Mucosa of rectum (tissue), 2 donors: ENCODE data around the gene SLC24A4.

ENCODE experiments used
- H3K27ac ChIP-seq, 2 donors: one replicate each; pipeline ENCODE4 v1.7.0; 2013; ENCODE audit warnings: inconsistent platforms in 2 of 2, low read depth in 2 of 2, low read length in 2 of 2
- H3K27me3 ChIP-seq, 2 donors: one replicate each; pipeline ENCODE4 v1.7.0; 2013; ENCODE audit warnings: low read length in 2 of 2; ENCODE audit not compliant: control insufficient read depth in 2 of 2, insufficient read depth in 2 of 2
- H3K36me3 ChIP-seq, 2 donors: one replicate each; pipeline ENCODE4 v1.7.0; 2013; ENCODE audit warnings: low read length in 2 of 2; ENCODE audit not compliant: control insufficient read depth in 2 of 2, insufficient read depth in 2 of 2
- H3K4me1 ChIP-seq, 2 donors: one replicate each; pipeline ENCODE4 v1.7.0; 2013; ENCODE audit warnings: low read length in 2 of 2, mild to moderate bottlenecking in 1 of 2; ENCODE audit not compliant: control insufficient read depth in 2 of 2, insufficient read depth in 2 of 2
- H3K4me3 ChIP-seq, 2 donors: one replicate each; pipeline ENCODE4 v1.7.0; 2013; ENCODE audit warnings: low read length in 2 of 2
- H3K9ac ChIP-seq, 2 donors: one replicate each; pipeline ENCODE4 v1.7.0; 2013; ENCODE audit warnings: low read length in 2 of 2, low read depth in 1 of 2, mild to moderate bottlenecking in 1 of 2
- H3K9me3 ChIP-seq, 2 donors: one replicate each; pipeline ENCODE4 v1.7.0; 2013; ENCODE audit warnings: low read length in 2 of 2; ENCODE audit not compliant: control insufficient read depth in 2 of 2
- donor health status: healthy.
- donor health status: Normal muscosa, but diverticular disease.

SLC24A4 gene

DNA sequence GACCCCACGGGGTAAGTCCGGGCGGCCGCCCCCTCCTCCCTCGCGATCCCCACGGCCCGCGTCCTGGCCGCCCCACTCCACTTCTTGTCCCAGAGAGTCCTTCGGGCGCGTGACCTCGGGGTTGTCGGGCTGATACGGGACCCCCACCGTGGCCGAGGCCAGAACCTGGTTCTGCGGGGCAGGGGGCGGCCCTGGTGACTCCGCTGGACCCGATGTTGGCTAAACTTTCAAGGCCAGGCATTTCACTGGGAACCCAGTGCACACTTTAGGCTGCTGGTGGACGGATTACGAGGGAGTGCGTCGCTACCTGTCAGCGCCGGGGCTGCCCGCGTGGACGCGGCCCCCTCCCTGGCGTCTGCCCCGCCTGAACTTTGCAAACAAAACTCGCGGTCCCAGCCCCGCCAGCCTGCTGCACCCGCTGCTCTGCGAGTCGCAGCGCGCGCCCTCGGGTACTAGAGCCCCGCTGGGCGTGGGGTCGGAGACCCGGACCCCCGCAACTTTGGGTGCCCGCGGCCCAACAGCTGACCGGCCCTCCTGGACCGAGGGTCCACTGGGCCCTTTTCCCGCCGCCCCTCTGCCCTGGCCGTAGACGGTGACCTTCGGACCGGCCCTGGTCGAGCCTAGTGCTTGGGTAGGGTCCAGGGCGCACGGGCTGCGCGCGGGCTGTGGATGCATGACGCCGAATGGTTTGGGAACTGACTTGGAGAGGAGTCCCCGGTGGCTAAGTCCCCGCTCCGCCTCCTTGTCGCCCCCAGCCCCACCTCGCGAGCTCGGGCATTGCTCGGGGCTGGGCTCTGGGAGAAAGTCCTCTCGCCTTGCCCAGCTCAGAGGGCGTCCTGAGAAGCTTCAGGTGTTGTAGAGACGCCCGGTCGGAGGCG, 191.2 kb downstream of the SLC24A4 start:
- no peaks in the 10 kb centered on the region for H3K9me3 ChIP-seq

DNA sequence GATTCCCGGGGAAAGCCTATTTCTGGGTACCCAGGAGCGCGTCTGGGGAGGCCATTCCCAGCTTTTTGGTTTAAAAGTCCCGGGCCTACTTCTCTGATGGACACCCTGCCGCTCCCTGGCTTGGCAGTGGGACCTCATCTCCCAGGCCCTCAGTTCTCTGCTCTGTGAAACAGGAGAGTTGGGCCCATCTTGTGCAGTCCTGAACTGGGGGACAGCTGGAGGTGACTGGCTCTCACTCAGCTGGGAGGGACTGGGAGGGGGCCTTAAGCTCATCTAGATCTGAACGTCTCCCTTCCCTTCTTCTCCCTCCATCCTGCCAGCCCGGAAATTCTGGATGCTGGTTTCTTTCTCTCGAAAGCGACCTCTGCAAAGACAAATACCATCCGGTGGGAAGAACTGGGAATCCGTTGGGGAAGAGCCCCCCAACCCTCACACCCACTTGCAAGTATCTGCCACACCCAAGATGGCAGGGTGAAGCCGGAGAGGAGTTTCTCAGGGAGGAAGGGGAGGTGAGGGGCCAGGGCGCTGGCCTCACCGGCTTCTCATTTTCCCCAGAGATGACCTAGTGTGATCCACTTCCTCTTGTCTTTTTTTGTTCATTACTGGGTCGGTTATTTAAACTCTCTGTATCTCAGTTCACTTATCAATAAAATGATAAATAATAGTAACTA, 192.0 kb downstream of the SLC24A4 start:
- peak overlapping the region; percentile 73 to 82 for H3K4me3 ChIP-seq
- H3K36me3 ChIP-seq: no peaks in the 10 kb centered on the region
- peaks cover 14 to 21% of the 10 kb centered on the region in 2 donors for H3K4me1 ChIP-seq
- peak overlapping the region; percentile 70 to 71 for H3K9ac ChIP-seq
- no peaks in the 10 kb centered on the region for H3K27me3 ChIP-seq
- peak overlapping the region; percentile 49 to 83 for H3K27ac ChIP-seq
- no peaks in the 10 kb centered on the region for H3K9me3 ChIP-seq

More for the DNA sequence above, 191.2 kb downstream of the SLC24A4 start:
- no peaks in the 10 kb centered on the region for H3K36me3 ChIP-seq
- peak overlapping the region; percentile 73 to 82 for H3K4me3 ChIP-seq
- H3K27ac ChIP-seq: peak overlapping the region; percentile 49 to 83
- H3K27me3 ChIP-seq: no peaks in the 10 kb centered on the region
- H3K4me1 ChIP-seq: peaks cover 14 to 21% of the 10 kb centered on the region in 2 donors
- peak overlapping the region; percentile 71 to 84 for H3K9ac ChIP-seq

GRCh38 chr14:92515546-92516343, 192.8 kb downstream of the SLC24A4 start:
- no peaks in the 10 kb centered on the region for H3K9me3 ChIP-seq
- H3K27me3 ChIP-seq: no peaks in the 10 kb centered on the region
- no peaks in the 10 kb centered on the region for H3K36me3 ChIP-seq
- peak overlapping the region in 1 of 2 donors; percentile 43 for H3K27ac ChIP-seq
- H3K9ac ChIP-seq: no peak overlapping the region
- peaks cover 14 to 21% of the 10 kb centered on the region in 2 donors for H3K4me1 ChIP-seq
- H3K4me3 ChIP-seq: peak overlapping the region in 1 of 2 donors; percentile 82

DNA sequence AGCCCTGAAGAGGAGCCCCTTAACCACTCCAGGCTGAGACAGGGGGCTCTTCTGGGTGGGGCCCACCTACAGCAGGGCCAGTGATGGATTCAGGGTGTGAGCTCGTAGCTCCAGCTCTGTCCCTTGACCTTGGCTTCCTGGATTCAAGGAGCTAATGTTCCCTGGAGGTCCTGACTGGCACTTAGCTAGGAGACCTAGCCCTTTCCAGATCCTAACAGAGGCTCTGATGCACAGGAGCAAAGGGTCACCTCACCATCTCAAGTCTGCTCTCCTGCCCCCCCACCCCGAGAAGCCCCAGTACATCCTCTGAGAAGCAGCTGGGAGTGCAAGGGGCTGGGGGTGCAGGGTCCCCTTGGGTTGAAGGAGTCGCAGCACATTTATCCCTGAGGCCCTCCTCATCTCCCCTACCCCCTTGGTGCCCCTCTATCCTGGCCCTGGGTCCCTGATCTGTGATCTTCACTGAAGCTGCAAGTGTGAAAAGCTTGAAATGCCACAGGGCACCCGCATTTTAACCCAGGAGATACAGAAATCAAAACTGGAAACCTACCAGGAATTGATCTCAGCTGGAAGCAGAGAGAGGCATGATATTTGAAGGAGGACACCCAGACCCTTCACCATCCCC, 193.5 kb downstream of the SLC24A4 start:
- Histone ChIP-seq H3K4me3 (no peak overlapping the region), H3K27me3 (no peaks in the 10 kb centered on the region), H3K4me1 (peaks cover 14 to 16% of the 10 kb centered on the region in 2 donors), H3K9ac (no peak overlapping the region), H3K9me3 (no peaks in the 10 kb centered on the region), H3K36me3 (no peaks in the 10 kb centered on the region), H3K27ac (peak overlapping the region in 1 of 2 donors; percentile 7)

DNA sequence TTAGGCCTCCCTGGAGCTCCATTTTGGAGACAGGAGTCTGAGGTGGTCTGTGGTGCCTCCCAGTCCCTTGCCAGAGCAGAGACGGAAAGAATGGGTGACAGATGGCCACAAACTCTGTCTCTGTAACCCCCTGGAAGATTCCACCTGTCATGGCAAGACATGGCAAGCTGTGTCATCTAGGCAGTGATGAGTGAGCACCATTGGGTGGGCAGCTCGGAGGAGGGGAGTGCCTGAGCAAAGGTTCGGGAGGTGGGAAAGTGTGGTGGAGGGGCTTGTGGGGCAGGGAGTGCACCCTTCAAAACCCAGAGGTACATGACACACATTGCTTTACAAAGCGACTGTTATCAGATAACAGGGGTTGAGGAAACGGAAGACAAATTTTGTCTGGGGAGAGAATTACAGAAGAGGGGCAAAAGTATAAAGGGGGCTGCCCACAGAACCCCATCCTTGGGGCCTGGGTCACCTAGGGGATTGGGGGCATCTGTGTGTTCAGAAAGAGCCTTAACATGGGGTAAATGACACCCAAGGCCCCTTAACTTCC, 194.1 kb downstream of the SLC24A4 start:
- Histone ChIP-seq H3K4me3 (no peak overlapping the region), H3K9me3 (no peaks in the 10 kb centered on the region), H3K4me1 (peaks cover 11 to 14% of the 10 kb centered on the region in 2 donors), H3K27me3 (no peaks in the 10 kb centered on the region), H3K27ac (no peak overlapping the region), H3K9ac (no peak overlapping the region), H3K36me3 (no peaks in the 10 kb centered on the region)

DNA sequence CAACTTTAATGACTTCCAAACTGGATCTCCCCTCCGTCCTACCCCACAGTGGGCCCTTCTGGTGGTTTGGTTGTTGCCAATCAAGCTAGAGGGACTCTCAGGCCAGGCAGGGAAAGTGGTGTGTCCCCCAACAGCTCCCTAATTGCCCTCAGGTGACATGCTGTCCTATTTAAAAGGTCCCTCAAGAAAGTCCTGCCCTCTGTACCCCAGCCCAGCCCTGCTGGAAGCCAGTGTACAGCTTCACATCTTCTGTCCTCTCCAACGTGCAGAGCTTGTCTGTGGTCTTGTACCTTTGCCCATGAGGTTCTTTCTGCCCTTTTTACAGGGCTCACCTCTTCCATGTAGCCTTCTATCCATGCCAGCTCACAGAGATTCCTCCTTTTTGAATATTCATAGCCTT, 194.8 kb downstream of the SLC24A4 start:
- Histone ChIP-seq H3K27ac (peak overlapping the region in 1 of 2 donors; percentile 1), H3K4me1 (peaks cover 11 to 14% of the 10 kb centered on the region in 2 donors), H3K9me3 (no peaks in the 10 kb centered on the region), H3K4me3 (no peak overlapping the region), H3K9ac (no peak overlapping the region), H3K27me3 (no peaks in the 10 kb centered on the region), H3K36me3 (no peaks in the 10 kb centered on the region)

DNA sequence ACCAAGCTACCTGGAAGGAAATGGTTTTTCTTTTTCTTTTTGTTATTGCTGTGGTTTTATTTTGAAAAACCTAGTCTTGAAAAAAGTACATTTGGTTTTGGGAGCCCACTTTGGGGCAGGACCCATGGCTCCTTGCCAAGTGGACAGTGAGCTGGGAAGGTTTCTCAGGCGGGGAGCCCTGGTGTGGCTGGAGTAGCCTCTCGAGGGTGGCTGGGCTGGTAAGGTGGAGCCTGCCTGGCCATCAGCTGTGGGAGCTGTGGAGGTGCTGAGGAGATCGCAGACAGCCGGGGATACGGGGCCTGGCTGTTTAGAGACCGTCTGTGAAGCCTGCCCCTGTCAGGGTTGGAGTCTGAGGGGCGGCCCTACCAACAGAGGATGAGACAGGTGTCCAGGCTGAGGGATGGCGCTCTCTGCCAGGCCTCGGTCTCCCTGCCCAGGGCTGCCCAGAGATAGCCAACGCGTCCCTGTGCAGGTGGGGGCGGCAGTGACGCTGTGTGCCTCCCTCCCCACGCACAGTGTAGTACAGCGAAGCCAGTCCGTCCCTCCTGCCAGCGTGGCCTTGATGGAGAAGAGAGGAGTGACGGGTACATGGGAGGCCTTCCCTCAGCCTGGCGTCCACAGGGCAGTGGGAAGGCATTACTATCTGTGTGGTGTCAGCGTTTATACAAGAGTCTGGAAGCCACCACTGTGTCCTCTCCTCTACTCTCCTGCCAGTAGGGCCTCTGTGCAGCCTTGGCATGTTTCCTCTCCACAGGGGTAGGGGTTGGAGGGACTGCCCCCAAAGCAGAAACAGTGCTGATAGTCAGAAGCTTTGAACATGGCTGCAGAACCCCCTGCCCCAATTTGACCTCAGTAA, 196.5 kb downstream of the SLC24A4 start:
- no peaks in the 10 kb centered on the region for H3K9me3 ChIP-seq
- peaks cover 3 to 10% of the 10 kb centered on the region in 2 donors for H3K4me1 ChIP-seq
- H3K27me3 ChIP-seq: no peaks in the 10 kb centered on the region
- peak overlapping the region in 1 of 2 donors; percentile 53 for H3K27ac ChIP-seq
- H3K4me3 ChIP-seq: no peak overlapping the region
- no peak overlapping the region for H3K9ac ChIP-seq
- no peaks in the 10 kb centered on the region for H3K36me3 ChIP-seq

DNA sequence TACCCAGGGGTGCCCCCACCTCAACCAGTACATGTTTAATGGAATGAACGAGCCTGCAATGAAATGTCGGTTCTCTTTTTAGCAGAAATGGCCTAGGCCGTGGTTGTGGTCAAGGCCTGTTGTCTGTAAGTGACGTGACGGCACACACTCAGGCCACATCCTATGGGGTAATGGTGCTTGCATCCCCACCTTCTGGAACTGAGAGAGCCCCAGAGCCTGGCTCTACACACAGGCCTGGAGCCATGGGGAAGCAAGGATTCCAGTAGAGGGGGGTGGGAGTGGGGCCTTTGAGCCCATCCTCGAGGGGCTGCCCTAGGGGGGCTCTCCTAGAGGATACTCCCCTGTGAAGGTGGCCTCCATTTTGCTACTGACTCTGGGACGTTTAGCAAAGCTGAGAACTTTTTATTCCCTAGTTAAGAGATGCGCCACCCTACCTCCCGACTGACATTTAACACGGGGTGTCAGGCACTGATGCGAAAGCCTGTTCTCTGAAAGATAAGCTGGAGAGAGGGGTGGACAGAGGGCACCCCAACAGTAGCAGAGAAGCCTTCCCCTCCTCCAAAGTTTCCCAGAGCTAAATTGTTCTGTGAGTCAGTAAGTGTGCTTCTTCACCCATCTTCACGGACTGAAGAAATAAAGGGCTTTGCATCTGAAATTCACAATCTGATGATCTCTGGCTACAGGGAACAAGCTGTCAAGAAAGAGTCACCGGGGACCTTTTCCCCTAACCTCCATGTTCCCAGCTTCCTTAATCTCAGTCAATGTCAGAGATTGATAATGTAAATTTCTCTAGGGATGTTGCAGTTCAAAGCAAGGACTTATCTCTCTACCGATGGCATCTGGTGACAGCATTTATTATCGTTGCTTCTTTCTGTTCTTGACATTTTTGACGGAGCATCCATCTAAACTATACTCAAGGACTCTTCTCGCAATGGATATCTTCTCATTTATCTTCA, 197.4 kb downstream of the SLC24A4 start:
- no peak overlapping the region for H3K9ac ChIP-seq
- H3K27ac ChIP-seq: no peak overlapping the region
- H3K36me3 ChIP-seq: no peaks in the 10 kb centered on the region
- no peaks in the 10 kb centered on the region for H3K9me3 ChIP-seq
- no peak overlapping the region for H3K4me3 ChIP-seq
- peaks cover 0 to 9% of the 10 kb centered on the region in 2 donors for H3K4me1 ChIP-seq
- no peaks in the 10 kb centered on the region for H3K27me3 ChIP-seq
